Measurements from ENCODE around the gene CKAP2L. TPM values are rescaled to one million over a fixed set of nuclear protein-coding genes. Genes with fewer than 3 reads are reported as not detected.

The CKAP2L gene
- total and polyA plus RNA-seq, 5 donors from 2014 or later: 0.43 to 3.4 (median 0.95) TPM

GRCh38 chr2:112777036-112777435, 12.6 kb upstream of the CKAP2L start:
- DNase-seq (no peak), ATAC-seq (ENCODE audit: low read depth in 2 of 2) (no peak)
- Mint-ChIP-seq H3K9me3 (peaks cover 0 to 2% (median 0%) of the 10 kb centered on the region in 7 donors), H3K4me3 (no peak overlapping the region), H3K36me3 (no peaks in the 10 kb centered on the region), H3K27ac (peak overlapping the region in 1 of 3 donors; percentile 9), H3K27me3 (no peaks in the 10 kb centered on the region), H3K4me1 (peaks cover 5 to 10% (median 9%) of the 10 kb centered on the region in 4 donors)
- Histone ChIP-seq H3K27me3 (ENCODE audit: control insufficient read depth, insufficient read depth, low read length) (no peaks in the 10 kb centered on the region), H3K9me3 (ENCODE audit: control insufficient read depth in 2 of 2, low read length in 2 of 2) (no peaks in the 10 kb centered on the region), H3K27ac (ENCODE audit: insufficient read depth, low read length, poor library complexity, severe bottlenecking) (no peak overlapping the region), H3K4me3 (ENCODE audit: low read depth, low read length) (no peak overlapping the region), H3K36me3 (ENCODE audit: control insufficient read depth, insufficient read depth, low read length) (no peaks in the 10 kb centered on the region), H3K4me1 (ENCODE audit: control insufficient read depth, insufficient read depth, low read length, poor library complexity, severe bottlenecking) (peaks cover 9% of the 10 kb centered on the region)

GRCh38 chr2:112776113-112776512, 11.7 kb upstream of the CKAP2L start:
- no peaks in the 10 kb centered on the region for H3K9me3 ChIP-seq (ENCODE audit: control insufficient read depth in 2 of 2, low read length in 2 of 2)
- Mint-ChIP-seq H3K36me3 (no peaks in the 10 kb centered on the region), H3K27me3 (no peaks in the 10 kb centered on the region), H3K9me3 (peaks cover 0 to 2% (median 0%) of the 10 kb centered on the region in 7 donors), H3K4me3 (no peak overlapping the region), H3K4me1 (peaks cover 5 to 10% (median 9%) of the 10 kb centered on the region in 4 donors), H3K27ac (no peak overlapping the region)
- H3K27me3 ChIP-seq (ENCODE audit: control insufficient read depth, insufficient read depth, low read length): no peaks in the 10 kb centered on the region
- H3K36me3 ChIP-seq (ENCODE audit: control insufficient read depth, insufficient read depth, low read length): no peaks in the 10 kb centered on the region
- peaks cover 9% of the 10 kb centered on the region for H3K4me1 ChIP-seq (ENCODE audit: control insufficient read depth, insufficient read depth, low read length, poor library complexity, severe bottlenecking)
- H3K4me3 ChIP-seq (ENCODE audit: low read depth, low read length): no peak overlapping the region
- no peak for DNase-seq
- no peak for ATAC-seq (ENCODE audit: low read depth in 2 of 2)
- no peak overlapping the region for H3K27ac ChIP-seq (ENCODE audit: insufficient read depth, low read length, poor library complexity, severe bottlenecking)

GRCh38 chr2:112774536-112775285, 10.3 kb upstream of the CKAP2L start:
- Histone ChIP-seq H3K4me1 (ENCODE audit: control insufficient read depth, insufficient read depth, low read length, poor library complexity, severe bottlenecking) (peaks cover 9% of the 10 kb centered on the region), H3K27ac (ENCODE audit: insufficient read depth, low read length, poor library complexity, severe bottlenecking) (no peak overlapping the region), H3K4me3 (ENCODE audit: low read depth, low read length) (no peak overlapping the region), H3K27me3 (ENCODE audit: control insufficient read depth, insufficient read depth, low read length) (no peaks in the 10 kb centered on the region), H3K36me3 (ENCODE audit: control insufficient read depth, insufficient read depth, low read length) (no peaks in the 10 kb centered on the region), H3K9me3 (ENCODE audit: control insufficient read depth in 2 of 2, low read length in 2 of 2) (no peaks in the 10 kb centered on the region)
- ATAC-seq (ENCODE audit: low read depth in 2 of 2) (no peak), DNase-seq (no peak)
- Mint-ChIP-seq H3K36me3 (no peaks in the 10 kb centered on the region), H3K27me3 (no peaks in the 10 kb centered on the region), H3K27ac (peak overlapping the region in 1 of 3 donors; percentile 63), H3K4me1 (peaks cover 5 to 10% (median 9%) of the 10 kb centered on the region in 4 donors), H3K4me3 (no peak overlapping the region), H3K9me3 (peaks cover 0 to 2% (median 0%) of the 10 kb centered on the region in 7 donors)

- ATAC-seq (ENCODE audit: low read depth in 2 of 2) (no peak), DNase-seq (no peak)
- Histone ChIP-seq H3K9me3 (ENCODE audit: control insufficient read depth in 2 of 2, low read length in 2 of 2) (no peaks in the 10 kb centered on the region), H3K27ac (ENCODE audit: insufficient read depth, low read length, poor library complexity, severe bottlenecking) (no peak overlapping the region), H3K4me1 (ENCODE audit: control insufficient read depth, insufficient read depth, low read length, poor library complexity, severe bottlenecking) (peaks cover 9% of the 10 kb centered on the region), H3K36me3 (ENCODE audit: control insufficient read depth, insufficient read depth, low read length) (no peaks in the 10 kb centered on the region), H3K4me3 (ENCODE audit: low read depth, low read length) (no peak overlapping the region), H3K27me3 (ENCODE audit: control insufficient read depth, insufficient read depth, low read length) (no peaks in the 10 kb centered on the region)
- H3K27ac Mint-ChIP-seq: peak overlapping the region in 1 of 3 donors; percentile 7
- H3K4me1 Mint-ChIP-seq: peaks cover 5 to 15% (median 12%) of the 10 kb centered on the region in 4 donors
- peaks cover 0 to 2% (median 0%) of the 10 kb centered on the region in 7 donors for H3K9me3 Mint-ChIP-seq
- no peak overlapping the region for H3K4me3 Mint-ChIP-seq
- no peaks in the 10 kb centered on the region for H3K36me3 Mint-ChIP-seq
- no peaks in the 10 kb centered on the region for H3K27me3 Mint-ChIP-seq
Observed at GRCh38 chr2:112773556-112773955, 9.1 kb upstream of the CKAP2L start.

- Histone ChIP-seq H3K36me3 (ENCODE audit: control insufficient read depth, insufficient read depth, low read length) (no peaks in the 10 kb centered on the region), H3K27me3 (ENCODE audit: control insufficient read depth, insufficient read depth, low read length) (no peaks in the 10 kb centered on the region), H3K9me3 (ENCODE audit: control insufficient read depth in 2 of 2, low read length in 2 of 2) (no peaks in the 10 kb centered on the region), H3K27ac (ENCODE audit: insufficient read depth, low read length, poor library complexity, severe bottlenecking) (no peak overlapping the region), H3K4me1 (ENCODE audit: control insufficient read depth, insufficient read depth, low read length, poor library complexity, severe bottlenecking) (peaks cover 9% of the 10 kb centered on the region), H3K4me3 (ENCODE audit: low read depth, low read length) (no peak overlapping the region)
- H3K36me3 Mint-ChIP-seq: no peaks in the 10 kb centered on the region
- no peak overlapping the region for H3K27ac Mint-ChIP-seq
- no peak for DNase-seq
- no peaks in the 10 kb centered on the region for H3K27me3 Mint-ChIP-seq
- peaks cover 0 to 2% (median 0%) of the 10 kb centered on the region in 7 donors for H3K9me3 Mint-ChIP-seq
- peaks cover 7 to 21% (median 13%) of the 10 kb centered on the region in 4 donors for H3K4me1 Mint-ChIP-seq
- ATAC-seq (ENCODE audit: low read depth in 2 of 2): no peak
- H3K4me3 Mint-ChIP-seq: no peak overlapping the region
Observed at GRCh38 chr2:112772911-112773475, 8.6 kb upstream of the CKAP2L start.

GRCh38 chr2:112772322-112772721, 7.9 kb upstream of the CKAP2L start:
- DNase-seq (no peak), ATAC-seq (ENCODE audit: low read depth in 2 of 2) (no peak)
- Mint-ChIP-seq H3K9me3 (peaks cover 0 to 2% (median 0%) of the 10 kb centered on the region in 7 donors), H3K36me3 (no peaks in the 10 kb centered on the region), H3K27me3 (no peaks in the 10 kb centered on the region), H3K4me3 (no peak overlapping the region), H3K4me1 (peaks cover 13 to 25% (median 17%) of the 10 kb centered on the region in 4 donors), H3K27ac (no peak overlapping the region)
- H3K27me3 ChIP-seq (ENCODE audit: control insufficient read depth, insufficient read depth, low read length): no peaks in the 10 kb centered on the region
- no peaks in the 10 kb centered on the region for H3K9me3 ChIP-seq (ENCODE audit: control insufficient read depth in 2 of 2, low read length in 2 of 2)
- H3K27ac ChIP-seq (ENCODE audit: insufficient read depth, low read length, poor library complexity, severe bottlenecking): no peak overlapping the region
- H3K4me1 ChIP-seq (ENCODE audit: control insufficient read depth, insufficient read depth, low read length, poor library complexity, severe bottlenecking): peaks cover 7% of the 10 kb centered on the region
- no peaks in the 10 kb centered on the region for H3K36me3 ChIP-seq (ENCODE audit: control insufficient read depth, insufficient read depth, low read length)
- H3K4me3 ChIP-seq (ENCODE audit: low read depth, low read length): no peak overlapping the region

- H3K4me3 ChIP-seq (ENCODE audit: low read depth, low read length): peak overlapping the region; percentile 80
- H3K36me3 Mint-ChIP-seq: no peaks in the 10 kb centered on the region
Observed at GRCh38 chr2:112768432-112768831, 4.0 kb upstream of the CKAP2L start.

More at GRCh38 chr2:112768432-112768831, 4.0 kb upstream of the CKAP2L start:
- no peak for ATAC-seq (ENCODE audit: low read depth in 2 of 2)
- Histone ChIP-seq H3K36me3 (ENCODE audit: control insufficient read depth, insufficient read depth, low read length) (no peaks in the 10 kb centered on the region), H3K27ac (ENCODE audit: insufficient read depth, low read length, poor library complexity, severe bottlenecking) (peak overlapping the region; percentile 44), H3K4me1 (ENCODE audit: control insufficient read depth, insufficient read depth, low read length, poor library complexity, severe bottlenecking) (peaks cover 15% of the 10 kb centered on the region), H3K9me3 (ENCODE audit: control insufficient read depth in 2 of 2, low read length in 2 of 2) (no peaks in the 10 kb centered on the region), H3K27me3 (ENCODE audit: control insufficient read depth, insufficient read depth, low read length) (no peaks in the 10 kb centered on the region)
- no peak for DNase-seq
- Mint-ChIP-seq H3K27me3 (peaks cover 5% of the 10 kb centered on the region), H3K9me3 (no peaks in the 10 kb centered on the region), H3K27ac (peak overlapping the region in 1 of 3 donors; percentile 75), H3K4me3 (peak overlapping the region; percentile 70 to 84 (median 74)), H3K4me1 (peaks cover 14 to 38% (median 27%) of the 10 kb centered on the region in 4 donors)
